A549 (cell line): ENCODE results near the gene TREM1.

Experiments
- CHD2 ChIP-seq: fragments of 150-350 bp; IDR thresholded peaks from 2 replicates; pipeline ENCODE4 v1.6.1; 2014; ENCODE audit warnings: low read length; ENCODE audit not compliant: partially characterized antibody
- CTCF ChIP-seq: fragments of >200 bp; sonication (Bioruptor Twin); formaldehyde crosslinking; IDR thresholded peaks from 3 replicates; pipeline ENCODE4 v1.5.1; 2016
- EP300 ChIP-seq, 2 experiments: fragments of >200 bp; sonication (Bioruptor Twin); formaldehyde crosslinking; IDR thresholded peaks; 2 replicates in 1 of 2; 3 replicates in 1 of 2; pipeline ENCODE4 v1.6.1; 2016 to 2017
- ESRRA ChIP-seq: fragments of 150-350 bp; IDR thresholded peaks from 2 replicates; pipeline ENCODE4 v1.6.1; 2014; ENCODE audit warnings: mild to moderate bottlenecking, low read length, borderline replicate concordance
- GATA3 ChIP-seq: IDR thresholded peaks from 2 replicates; pipeline ENCODE4 v1.6.1; 2012; ENCODE audit warnings: borderline replicate concordance
- HOXB5 ChIP-seq: fragments of 250-450 bp; sonication (Bioruptor Pico); IDR thresholded peaks from 2 replicates; pipeline ENCODE4 v1.5.0; 2020; ENCODE audit warnings: mild to moderate bottlenecking, moderate library complexity
- JUN ChIP-seq, 2 experiments: fragments of >200 bp; sonication (Bioruptor Twin); formaldehyde crosslinking; IDR thresholded peaks; 2 replicates in 1 of 2; 3 replicates in 1 of 2; pipeline ENCODE4 v1.6.1; 2016 to 2017
- KDM1A ChIP-seq: fragments of 200-600 bp; sonication (generic); IDR thresholded peaks from 2 replicates; pipeline ENCODE4 v1.6.1; 2016; ENCODE audit warnings: low read depth, mild to moderate bottlenecking
- MAFK ChIP-seq: fragments of 450-650 bp; IDR thresholded peaks from 2 replicates; pipeline ENCODE4 v1.6.1; 2014; ENCODE audit not compliant: partially characterized antibody
- MAX ChIP-seq: IDR thresholded peaks from 2 replicates; pipeline ENCODE4 v1.6.1; 2012
- POLR2A ChIP-seq: IDR thresholded peaks from 2 replicates; pipeline ENCODE4 v1.6.1; 2012; ENCODE audit warnings: mild to moderate bottlenecking, low read length
- RFX5 ChIP-seq: fragments of 450-650 bp; IDR thresholded peaks from 2 replicates; pipeline ENCODE4 v1.7.1; 2014; ENCODE audit warnings: antibody characterized with exemption, mild to moderate bottlenecking, moderate library complexity
- ZNF302 ChIP-seq: fragments of 250-450 bp; sonication (Bioruptor Pico); IDR thresholded peaks from 2 replicates; pipeline ENCODE4 v1.9.0; 2021; ENCODE audit warnings: inconsistent platforms, mild to moderate bottlenecking, moderate library complexity

- TF ChIP-seq CTCF (peak; percentile 74), MAFK (no peak), GATA3 (no peak), EP300 (IDR thresholded peaks at IDR 0.05) (no peak), POLR2A (no peak), ZNF302 (CRISPR knock-in tag) (no peak), KDM1A (no peak), CHD2 (no peak), RFX5 (no peak), ESRRA (no peak), JUN (IDR thresholded peaks at IDR 0.05) (no peak), HOXB5 (CRISPR knock-in tag) (no peak), MAX (peak; percentile 54; the same call in 1 of the 2 replicates)
These were observed 32.4 kb upstream of the TREM1 start for GRCh38 chr6:41318654-41319565.
